SU-DHL-6 (cell line): ENCODE results near the gene GPR4.

Experiments
- EZH2phosphoT487 ChIP-seq: fragments of 200-600 bp; sonication (generic), shearing (Covaris generic); conservative IDR thresholded peaks from 2 replicates; pipeline ENCODE4 v1.6.1; 2018; ENCODE audit warnings: mild to moderate bottlenecking, antibody characterized with exemption, low read length, moderate library complexity, mixed read lengths
- TF ChIP-seq, protein P1 (sequence below): fragments of 200-600 bp; sonication (generic); IDR thresholded peaks from one replicate; pipeline ENCODE4 v1.5.1; 2017; ENCODE audit warnings: antibody characterized with exemption, mild to moderate bottlenecking, low read length, moderate library complexity; ENCODE audit not compliant: insufficient read depth, poor library complexity, severe bottlenecking

- TF ChIP-seq, protein P1, sequence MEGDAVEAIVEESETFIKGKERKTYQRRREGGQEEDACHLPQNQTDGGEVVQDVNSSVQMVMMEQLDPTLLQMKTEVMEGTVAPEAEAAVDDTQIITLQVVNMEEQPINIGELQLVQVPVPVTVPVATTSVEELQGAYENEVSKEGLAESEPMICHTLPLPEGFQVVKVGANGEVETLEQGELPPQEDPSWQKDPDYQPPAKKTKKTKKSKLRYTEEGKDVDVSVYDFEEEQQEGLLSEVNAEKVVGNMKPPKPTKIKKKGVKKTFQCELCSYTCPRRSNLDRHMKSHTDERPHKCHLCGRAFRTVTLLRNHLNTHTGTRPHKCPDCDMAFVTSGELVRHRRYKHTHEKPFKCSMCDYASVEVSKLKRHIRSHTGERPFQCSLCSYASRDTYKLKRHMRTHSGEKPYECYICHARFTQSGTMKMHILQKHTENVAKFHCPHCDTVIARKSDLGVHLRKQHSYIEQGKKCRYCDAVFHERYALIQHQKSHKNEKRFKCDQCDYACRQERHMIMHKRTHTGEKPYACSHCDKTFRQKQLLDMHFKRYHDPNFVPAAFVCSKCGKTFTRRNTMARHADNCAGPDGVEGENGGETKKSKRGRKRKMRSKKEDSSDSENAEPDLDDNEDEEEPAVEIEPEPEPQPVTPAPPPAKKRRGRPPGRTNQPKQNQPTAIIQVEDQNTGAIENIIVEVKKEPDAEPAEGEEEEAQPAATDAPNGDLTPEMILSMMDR, result no peak
- TF ChIP-seq EZH2phosphoT487, result no peak
These were observed 53.9 kb downstream of the GPR4 start for GRCh38 chr19:45547965-45548609.
